GM12872 (cell line): ENCODE results near the gene RAB2B.

Source experiments
- TF ChIP-seq, protein P1 (sequence below): IDR thresholded peaks from 3 replicates; pipeline ENCODE4 v1.5.1; 2011; ENCODE audit warnings: low read depth, mild to moderate bottlenecking, low read length, moderate library complexity; ENCODE audit not compliant: insufficient read depth

Gene RAB2B

DNA sequence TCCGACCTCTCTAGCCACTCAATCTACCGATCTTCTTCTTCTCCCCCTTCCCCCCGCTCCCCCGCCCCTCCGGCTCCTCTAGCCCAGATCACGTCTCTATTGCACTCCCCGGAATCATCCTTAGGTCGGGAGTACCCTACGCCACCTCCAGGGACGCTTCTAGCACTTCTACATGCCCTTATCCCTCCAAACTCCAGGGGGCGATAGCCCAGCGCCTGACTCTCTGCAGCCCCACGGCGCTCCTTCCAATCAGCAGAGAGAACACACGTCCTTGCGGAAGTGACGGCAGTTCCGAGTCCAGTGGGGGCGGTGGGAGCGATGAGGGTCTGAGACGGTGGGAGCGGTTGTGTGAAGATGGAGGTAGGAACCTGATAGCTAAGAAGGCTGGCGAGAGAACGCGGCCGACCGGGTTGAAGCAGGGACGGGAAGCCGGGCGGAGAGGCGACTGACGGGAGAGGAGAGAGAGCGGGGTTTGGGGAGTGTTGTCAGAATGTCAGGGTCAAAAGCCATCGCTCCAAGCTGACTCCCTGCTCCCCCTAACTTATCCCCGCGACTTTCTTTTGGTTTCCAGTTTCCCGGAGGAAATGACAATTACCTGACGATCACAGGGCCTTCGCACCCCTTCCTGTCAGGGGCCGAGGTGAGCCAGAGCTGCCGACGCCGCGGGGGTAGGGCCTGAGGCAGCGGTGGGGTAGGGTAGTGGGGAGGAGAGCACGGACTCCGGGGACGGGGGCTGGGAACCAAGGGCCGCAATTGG lies at the start of gene RAB2B, which contains the start of gene TOX4:
Gene RAB2B (minus strand): TSS at position 35 of the 757 bp plus-strand sequence. CDS start 87 bp downstream, outside the sequence.
Gene TOX4 (plus strand): TSS at position 271 of the 757 bp plus-strand sequence. CDS start 84 bp downstream, at position 355.
- TF ChIP-seq, protein P1, sequence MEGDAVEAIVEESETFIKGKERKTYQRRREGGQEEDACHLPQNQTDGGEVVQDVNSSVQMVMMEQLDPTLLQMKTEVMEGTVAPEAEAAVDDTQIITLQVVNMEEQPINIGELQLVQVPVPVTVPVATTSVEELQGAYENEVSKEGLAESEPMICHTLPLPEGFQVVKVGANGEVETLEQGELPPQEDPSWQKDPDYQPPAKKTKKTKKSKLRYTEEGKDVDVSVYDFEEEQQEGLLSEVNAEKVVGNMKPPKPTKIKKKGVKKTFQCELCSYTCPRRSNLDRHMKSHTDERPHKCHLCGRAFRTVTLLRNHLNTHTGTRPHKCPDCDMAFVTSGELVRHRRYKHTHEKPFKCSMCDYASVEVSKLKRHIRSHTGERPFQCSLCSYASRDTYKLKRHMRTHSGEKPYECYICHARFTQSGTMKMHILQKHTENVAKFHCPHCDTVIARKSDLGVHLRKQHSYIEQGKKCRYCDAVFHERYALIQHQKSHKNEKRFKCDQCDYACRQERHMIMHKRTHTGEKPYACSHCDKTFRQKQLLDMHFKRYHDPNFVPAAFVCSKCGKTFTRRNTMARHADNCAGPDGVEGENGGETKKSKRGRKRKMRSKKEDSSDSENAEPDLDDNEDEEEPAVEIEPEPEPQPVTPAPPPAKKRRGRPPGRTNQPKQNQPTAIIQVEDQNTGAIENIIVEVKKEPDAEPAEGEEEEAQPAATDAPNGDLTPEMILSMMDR, result peak; percentile 97

DNA sequence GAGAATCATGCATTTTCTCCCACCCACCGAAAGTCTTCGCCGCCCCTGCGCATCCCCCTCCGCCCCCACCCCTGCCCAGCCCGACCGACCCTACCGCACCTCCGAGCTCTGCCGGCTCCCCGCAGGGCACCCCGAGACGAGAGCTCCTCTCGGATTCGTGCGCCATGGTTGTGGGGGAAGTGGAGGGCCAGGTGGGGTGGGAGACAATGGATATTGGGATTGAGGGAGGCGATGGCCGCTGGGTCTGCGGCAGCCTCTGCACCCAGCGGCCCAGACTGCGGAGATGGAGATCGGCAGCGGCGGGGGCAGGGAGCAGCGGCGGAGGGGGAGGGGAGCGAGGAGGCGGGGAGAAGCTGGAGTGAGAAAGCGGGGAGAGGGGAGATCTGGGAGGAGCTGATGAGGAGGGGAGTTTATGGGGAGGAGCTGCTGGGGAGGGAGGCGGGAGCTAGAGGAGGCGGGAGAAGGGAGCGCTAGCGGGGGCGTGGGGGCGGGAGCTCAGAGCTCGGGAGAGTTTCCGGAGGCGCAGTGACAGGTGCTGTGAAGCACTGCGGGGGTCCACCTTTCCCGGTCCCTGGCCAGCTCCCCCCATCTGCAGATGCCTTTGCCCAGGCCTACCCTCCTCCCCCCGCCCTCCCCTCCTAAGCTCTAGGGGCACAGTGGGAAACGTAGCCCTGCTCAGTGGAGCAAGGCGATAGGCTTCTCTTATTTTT lies 49.4 kb upstream of the RAB2B start, which contains the start of gene SALL2:
Gene SALL2 (minus strand): TSS at position 385 of the 710 bp plus-strand sequence. CDS start 219 bp downstream, at position 166.
- TF ChIP-seq, protein P1, result no peak

DNA sequence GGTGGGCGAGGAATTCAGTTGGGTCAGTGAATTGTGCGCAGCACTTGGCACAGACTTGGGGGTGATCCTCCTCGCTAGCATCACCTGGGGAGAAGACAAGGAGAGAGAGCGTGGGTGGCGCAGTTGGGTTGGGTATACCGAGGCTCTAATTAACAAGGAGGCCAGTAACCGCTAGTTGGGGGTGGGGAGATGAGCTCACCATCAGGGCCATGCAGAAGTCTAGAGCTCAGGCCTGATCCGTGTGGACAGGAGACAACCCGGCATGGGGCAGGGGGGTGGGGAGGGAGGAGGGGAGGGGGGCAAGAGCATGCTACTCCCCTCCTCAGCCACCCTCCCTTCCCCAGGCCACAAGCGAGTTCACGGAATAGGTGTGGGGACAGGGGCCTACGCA lies 48.8 kb upstream of the RAB2B start:
- TF ChIP-seq, protein P1, result no peak

DNA sequence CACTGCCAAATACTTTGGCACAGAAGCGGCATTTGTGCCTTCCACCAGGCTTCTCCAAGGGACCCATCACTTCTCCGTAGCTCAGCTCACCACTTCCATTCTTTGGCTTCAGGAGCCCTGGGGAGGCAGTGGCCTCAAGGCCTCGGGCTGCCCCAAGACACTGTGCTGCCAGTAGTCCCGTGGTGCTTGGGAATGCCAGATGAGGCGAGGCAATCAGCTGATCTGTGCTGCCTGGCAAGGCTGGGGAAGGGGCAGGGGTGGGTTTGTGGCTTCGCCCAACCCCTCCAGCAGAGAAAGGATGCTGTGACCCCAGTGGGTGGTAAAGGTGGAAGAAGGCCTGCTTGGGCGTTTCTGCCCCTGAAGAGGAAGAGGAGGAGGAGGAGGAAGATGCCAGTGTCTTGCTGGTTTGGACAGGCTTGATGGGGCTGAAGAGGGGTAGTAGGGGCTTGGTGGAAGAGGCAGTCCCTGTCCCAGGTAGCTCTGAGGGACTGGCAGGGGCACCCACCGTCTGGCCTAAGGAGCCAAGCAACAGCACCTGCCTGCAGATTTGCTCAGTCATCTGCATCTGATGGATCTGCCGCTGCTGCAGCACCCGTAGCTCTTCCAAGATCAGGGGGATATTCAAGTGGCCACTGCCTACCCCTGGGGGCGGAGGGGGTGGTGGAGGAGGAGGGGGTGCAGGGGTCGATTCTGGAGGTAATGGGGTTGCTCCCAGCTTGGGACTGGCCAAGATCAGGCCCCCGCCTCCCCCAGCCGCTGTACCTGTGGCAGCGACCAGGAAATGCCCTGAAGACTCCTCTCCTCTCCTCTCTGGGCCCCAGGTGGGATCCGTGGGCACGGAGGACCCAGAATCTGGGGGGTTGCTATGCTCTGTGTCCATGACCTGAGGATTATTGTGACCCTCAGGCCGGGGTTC lies 48.1 kb upstream of the RAB2B start:
- TF ChIP-seq, protein P1, result no peak

DNA sequence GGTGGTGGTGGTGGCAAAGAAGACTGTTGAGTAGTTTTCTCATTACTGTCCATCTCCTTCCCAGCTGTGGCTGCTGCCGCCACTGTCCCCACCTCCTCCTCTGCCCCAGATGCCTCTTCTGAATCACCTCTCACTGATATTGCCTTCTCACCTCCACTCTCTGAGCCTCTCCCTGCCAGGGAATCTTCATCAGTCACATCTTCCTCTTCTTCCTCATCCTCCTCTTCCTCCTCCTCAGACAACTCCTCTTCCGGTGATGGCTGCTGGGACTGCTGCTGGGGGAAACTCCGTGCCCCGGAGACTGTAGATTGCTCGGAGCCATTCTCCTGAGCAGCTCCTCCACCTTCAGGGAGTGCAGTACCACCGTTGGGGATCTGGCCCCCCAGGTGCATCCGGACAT lies 46.4 kb upstream of the RAB2B start:
- TF ChIP-seq, protein P1, result no peak

DNA sequence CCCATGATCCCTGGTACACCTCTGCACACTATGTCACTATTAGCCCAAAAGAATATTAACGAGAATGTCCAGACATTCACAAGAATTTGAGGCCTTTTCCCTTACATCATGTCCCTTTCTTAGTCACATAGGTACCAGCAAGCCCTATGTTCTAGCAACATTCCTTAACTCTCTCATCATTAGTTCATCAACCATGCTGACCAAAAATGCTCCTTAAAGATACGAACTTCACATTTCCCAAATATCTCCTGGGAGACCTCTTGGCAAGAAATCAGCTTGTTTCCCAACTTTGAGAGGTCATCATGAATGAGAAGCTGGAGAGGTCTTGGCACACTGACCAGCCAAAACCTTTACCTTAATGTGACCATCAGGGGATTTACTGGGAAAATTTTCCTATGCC lies 44.7 kb upstream of the RAB2B start:
- TF ChIP-seq, protein P1, result no peak

DNA sequence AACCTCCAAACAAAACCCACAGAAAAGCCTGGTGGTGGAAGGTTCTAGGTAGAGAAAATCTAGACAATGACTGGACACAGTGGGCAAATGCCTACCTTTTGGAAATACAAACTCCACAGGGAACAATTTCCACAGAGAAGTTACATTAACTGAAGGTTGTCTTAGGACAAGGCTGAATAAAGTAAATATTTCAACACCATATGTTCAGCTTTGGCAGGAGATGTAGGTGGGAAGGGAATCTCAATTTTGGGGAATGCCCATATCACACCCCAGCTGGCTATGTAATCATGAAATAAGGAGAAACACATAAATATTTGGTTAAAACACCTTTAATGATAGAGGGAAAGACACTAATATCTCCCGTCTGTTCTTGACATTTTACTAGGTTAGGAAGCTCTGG lies 44.0 kb upstream of the RAB2B start:
- TF ChIP-seq, protein P1, result no peak
